GM08714 (cell line): ENCODE results near the gene NUDCD3.

Source experiments
- H3K4me3 ChIP-seq: fragments of 200-500 bp; sonication (Bioruptor generic); 2 replicates; pipeline ENCODE4 v1.5.1; 2014; ENCODE audit warnings: mild to moderate bottlenecking, low read length, inconsistent platforms
- ZNF274 ChIP-seq: IDR thresholded peaks from 2 replicates; pipeline ENCODE4 v1.6.1; 2012; ENCODE audit warnings: mild to moderate bottlenecking, low read depth, low read length

NUDCD3 gene

DNA sequence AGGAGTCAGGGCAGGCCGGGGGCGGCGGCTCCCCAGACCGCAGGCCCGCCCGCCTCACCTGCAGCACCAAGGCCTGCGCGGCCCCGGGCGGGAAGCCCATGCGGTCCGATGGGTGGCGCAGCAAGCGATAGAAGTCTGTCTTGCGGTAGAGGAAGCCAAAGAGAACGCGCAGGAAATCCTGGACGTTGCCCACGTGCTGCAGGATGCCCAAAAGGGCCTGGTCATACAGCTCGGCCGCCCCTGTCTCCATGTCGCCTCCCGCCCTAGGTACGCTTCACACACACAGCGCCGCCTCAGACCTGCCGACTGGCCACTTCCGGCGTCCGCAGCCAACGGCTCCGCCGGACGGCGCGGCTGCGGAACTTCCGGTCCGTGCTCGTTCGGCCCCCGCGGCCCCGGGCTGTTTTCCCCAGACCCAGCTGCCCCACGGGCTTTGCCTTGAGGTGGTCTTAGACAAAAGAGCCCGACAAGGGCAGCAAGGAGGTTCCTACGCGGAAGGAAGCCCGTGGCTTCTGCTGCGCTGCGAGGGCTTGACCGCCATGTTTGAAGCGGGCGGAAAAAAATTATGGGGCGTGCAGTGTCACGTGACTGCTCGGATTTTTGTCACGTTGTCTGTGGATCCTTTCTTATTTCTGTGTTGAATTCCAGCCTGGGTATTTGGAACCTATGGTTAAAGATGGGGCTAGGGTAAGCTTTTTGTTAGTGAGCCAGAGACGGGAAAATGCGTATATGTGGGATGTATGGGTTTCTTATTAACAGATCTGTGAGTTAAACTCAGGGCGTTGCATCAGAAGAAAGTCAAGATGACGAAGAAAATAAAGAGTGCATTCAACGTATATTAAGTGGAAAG, at the start of gene NUDCD3:
NUDCD3 (minus strand) TSS at position 308 of the 850 bp plus-strand sequence; CDS start at position 250, 58 bp downstream.
- no peak for TF ChIP-seq ZNF274
- peak within 1 kb of the TSS; percentile 96 for H3K4me3 ChIP-seq

DNA sequence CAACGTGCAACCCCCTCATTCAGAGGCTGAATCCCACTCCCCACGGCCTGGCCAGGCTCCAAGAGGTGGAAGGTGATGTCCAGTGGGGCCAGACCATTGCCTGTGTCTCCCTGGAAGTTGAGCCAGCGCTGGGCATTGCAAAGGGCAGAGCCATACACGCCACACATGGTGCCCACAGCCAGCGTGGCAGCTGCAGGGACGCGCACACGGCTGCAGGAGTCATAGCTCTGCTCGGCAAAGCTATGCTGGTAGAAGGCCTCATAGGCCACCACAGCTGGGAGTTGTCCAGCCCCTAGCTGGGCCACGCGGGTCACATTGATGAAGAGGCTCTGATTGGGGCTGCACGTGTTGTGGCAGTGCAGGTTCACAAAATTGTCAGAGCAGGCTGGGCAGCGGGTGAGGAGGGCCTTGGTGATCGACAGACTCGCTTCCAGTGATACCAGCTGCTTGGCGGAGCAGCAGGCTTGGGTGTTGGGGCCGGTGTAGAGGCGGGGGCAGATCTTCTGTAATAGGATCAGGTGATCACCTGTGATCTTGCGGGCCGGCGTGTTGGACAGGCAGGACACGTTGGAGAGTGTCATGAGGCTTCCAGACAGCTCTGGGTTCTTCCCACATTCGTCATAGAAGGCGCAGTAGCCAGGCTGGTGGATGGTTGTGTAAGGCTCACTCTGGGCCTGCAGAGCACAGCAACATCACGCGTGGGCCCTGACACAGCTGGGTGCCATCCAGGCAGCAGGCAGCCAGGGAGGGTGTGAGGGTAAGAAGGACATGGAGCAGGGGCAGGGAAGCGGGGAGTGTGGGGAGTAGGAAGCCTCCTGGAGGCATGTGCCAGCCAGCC, 49.4 kb upstream of the NUDCD3 start:
- TF ChIP-seq ZNF274: no peak
- no peak overlapping the region for H3K4me3 ChIP-seq

DNA sequence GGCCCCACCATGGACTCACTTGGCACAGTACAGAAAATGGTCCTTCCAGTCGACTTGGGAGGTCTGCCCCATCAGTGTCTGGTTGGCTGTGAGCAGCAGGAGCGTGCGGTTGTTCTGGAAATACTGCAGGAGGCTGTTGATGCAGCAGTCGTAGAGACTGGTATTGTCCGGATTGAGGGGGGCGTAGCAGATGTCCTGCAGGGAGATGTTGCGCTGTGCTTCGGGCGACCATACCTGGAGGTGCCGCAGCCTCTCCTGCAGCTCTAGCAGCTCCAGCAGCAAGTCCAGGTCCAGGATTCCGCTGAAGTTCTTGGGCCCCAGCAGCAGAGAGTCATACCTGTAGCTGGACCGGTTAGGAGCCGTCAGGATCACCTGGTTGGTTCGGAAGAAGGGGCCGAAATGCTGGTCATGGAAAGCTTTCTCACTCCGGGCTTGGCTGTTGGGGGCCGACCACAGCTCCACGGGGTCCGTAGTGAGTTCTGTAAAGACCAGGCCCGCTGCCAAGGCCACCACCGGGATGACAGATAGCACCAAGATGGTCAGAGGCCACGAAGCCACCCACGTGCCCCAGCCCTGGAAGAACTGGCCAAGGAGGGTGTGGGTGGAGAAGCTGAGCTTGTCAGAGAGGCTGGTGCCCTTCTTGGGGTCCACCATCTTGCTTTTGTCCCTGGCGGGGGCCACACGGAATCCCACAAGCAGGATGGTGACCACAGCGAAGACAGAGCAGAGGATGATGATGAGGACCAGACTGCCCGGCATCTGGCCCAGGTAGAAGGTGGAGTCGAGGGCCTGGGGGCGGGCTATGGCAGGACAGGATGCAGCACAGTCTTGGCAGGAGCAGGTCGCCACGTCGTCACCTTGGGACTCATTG, 48.6 kb upstream of the NUDCD3 start:
- H3K4me3 ChIP-seq: no peak overlapping the region
- no peak for TF ChIP-seq ZNF274

DNA sequence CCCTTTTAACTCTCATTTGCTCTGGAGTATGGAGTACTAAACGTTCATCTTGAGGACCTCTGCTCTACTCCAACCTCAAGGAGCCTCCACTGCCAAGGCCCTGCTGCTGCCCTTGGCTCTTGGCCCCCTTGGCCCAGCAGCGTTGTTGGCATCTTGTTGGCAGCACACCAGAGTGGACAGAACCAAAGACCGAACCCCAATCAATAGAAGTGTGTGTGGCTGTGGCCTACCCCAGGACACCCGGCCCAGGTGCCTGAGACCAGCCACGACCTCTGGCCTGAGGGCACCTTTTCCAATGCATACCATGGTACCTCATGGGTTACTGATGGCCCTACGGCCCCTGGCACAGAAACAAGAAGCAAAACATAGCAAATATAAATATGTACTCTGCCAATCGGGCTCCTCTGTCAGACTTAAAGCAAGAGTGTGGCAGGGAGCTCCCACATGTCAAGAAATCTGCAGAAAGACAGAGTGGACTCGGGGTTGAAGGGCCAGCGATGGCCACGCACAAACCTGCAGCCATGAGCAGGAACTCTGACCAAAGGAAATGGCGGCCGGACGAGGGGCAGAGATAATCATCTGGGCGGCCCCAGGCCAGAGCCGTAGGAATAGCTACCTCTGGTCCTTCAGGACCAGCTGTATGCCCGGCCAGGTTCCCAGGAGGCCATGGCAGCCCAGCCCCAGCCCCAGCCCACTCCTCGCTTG, 47.8 kb upstream of the NUDCD3 start:
- no peak for TF ChIP-seq ZNF274
- no peak overlapping the region for H3K4me3 ChIP-seq

DNA sequence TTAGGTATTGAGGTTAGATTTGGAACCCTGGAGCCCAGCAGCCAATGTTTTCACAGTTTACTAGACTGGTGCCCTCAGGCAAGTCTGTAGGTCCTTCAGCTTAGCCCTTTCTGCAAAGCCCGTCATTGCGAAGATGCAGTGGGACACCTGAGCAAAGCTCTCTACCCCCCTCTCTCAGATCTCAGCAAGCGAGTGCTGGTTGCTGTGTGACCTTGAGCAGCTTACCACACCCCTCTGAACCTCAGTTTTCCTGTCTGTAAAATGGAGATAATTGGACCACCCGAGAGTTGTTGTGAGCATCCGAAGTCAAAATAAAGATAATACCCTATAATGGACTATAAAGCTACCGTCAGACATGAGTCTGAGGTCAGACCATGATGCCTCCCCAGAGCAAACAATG, 47.0 kb upstream of the NUDCD3 start:
- H3K4me3 ChIP-seq: no peak overlapping the region
- TF ChIP-seq ZNF274: no peak

DNA sequence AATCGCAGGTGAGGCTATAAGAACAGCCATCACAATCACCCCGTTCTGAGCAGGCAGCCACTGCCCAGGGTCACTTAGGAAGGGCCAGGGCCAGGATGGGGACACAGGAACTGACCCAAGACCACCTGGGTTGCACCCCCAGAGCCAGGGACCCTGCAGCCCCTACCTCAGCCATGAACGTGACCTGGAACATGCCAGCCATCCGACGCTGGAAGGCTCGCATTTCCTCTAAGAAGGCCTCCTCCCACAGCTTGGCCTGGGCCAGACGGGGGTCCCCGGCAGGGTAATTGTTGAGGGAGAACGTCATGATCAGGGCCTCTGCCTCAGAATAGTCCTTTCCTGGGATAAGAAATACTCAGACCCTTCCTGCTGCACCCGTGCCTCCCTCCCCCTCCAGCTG, 45.6 kb upstream of the NUDCD3 start:
- H3K4me3 ChIP-seq: no peak overlapping the region
- TF ChIP-seq ZNF274: no peak

DNA sequence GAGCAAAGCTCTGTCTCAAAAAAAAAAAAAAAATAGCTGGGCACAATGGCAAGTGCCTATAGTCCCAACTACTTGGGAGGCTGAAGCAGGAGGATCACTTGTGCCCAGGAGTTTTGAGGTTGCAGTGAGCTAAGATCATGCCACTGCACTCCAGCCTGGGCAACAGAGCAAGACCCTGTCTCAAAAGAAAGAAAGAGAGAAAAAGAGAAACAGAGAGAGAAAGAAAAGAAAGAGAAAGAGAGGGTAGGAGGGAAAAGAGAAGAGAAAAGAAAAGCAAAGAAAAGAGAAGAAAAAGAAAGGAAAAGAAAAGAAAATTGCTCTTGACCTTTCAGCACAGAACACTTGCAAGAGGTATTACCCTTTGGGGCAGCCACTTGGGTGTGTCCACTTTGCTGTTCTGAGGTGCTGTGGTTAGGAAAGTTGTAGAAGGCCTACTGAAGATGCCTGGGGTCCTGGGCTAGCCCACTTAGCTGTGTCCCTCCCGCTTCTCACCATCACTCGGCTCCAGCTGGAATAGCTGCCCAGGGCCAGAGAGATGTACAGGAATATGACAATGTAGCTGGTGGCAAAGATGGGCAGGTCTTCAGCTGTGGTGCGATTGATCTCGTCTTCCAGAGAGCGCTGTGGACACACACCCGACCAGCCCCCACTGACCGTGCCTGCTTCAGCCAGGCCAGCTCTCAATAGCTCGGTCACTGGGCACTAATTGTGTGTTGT, 45.0 kb upstream of the NUDCD3 start:
- no peak for TF ChIP-seq ZNF274

DNA sequence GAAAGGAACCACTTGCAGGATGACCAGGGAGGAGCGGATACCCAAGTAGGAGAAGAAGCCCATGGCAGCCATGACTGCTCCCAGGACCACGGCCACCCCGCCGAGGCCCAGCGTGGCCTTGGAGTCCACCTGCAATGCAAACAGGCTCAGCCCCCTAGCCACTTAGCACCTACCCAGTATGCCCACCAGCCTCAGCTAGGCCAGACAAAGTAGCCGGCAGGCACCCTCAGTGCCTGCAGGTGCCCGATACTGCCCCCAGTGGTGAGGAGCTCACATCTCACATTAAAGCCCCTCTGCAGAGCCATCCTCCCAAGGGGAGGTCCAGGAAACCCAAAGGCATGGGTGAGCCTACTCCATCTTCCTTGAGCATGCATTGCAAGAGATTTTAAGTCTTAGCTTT, 44.0 kb upstream of the NUDCD3 start:
- TF ChIP-seq ZNF274: no peak
- no peak overlapping the region for H3K4me3 ChIP-seq

More for the DNA sequence above, 45.0 kb upstream of the NUDCD3 start:
- H3K4me3 ChIP-seq: no peak overlapping the region

DNA sequence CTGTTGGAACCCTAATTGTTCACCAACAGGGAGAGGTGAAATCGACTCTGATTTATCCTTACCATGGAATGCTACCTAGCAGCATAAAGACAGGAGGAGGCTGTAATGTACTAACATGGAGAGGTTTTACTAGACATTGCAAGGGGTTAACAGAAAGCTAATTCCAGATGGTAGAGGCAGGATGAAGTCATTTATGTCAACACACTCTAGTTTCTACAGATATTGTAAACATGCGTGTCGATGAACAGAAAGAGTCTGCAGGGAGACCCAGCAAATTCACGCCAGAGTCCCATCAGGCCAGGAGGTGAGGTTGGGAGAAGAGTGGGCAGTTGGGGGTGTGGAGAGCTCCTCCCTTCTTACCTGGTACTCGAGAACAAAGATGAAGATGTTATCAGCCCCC, 43.6 kb upstream of the NUDCD3 start:
- TF ChIP-seq ZNF274: no peak
- no peak overlapping the region for H3K4me3 ChIP-seq

DNA sequence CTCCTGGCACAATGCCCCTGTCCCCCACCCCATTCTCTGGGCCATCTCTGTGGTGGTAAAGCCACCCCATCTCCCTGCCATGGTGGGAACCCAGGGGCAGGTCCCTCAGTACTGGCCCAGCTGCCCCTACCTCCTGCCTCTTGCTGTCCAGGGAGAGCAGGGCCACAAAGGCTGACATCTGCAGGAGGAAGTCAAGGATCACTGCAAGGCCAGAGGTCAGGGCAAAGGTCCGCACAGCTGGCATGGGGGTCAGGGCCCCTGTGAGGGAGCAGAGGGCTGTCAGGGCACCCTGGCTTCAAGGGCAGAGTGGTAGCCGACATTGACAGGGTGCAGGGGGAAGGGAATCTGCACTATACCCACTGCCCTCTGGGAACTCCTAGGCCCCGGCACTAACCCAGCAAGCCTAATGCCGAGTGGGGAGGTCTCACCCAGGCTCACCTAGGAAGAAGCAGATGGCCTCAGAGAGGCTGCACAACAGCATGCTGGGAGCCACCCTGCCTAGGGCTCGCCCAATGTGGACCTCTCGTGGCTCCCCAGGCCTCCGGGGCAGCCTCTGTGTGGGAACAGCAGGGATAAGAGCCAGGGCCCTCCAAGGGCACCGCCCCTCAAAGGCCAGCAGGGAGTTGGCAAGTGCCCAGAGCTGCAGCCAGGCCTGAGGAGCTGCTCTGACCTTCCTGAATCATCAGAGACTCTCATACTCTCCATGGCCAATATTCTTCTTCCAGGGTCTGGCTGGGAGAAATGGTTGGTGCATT, 43.0 kb upstream of the NUDCD3 start:
- TF ChIP-seq ZNF274: no peak

DNA sequence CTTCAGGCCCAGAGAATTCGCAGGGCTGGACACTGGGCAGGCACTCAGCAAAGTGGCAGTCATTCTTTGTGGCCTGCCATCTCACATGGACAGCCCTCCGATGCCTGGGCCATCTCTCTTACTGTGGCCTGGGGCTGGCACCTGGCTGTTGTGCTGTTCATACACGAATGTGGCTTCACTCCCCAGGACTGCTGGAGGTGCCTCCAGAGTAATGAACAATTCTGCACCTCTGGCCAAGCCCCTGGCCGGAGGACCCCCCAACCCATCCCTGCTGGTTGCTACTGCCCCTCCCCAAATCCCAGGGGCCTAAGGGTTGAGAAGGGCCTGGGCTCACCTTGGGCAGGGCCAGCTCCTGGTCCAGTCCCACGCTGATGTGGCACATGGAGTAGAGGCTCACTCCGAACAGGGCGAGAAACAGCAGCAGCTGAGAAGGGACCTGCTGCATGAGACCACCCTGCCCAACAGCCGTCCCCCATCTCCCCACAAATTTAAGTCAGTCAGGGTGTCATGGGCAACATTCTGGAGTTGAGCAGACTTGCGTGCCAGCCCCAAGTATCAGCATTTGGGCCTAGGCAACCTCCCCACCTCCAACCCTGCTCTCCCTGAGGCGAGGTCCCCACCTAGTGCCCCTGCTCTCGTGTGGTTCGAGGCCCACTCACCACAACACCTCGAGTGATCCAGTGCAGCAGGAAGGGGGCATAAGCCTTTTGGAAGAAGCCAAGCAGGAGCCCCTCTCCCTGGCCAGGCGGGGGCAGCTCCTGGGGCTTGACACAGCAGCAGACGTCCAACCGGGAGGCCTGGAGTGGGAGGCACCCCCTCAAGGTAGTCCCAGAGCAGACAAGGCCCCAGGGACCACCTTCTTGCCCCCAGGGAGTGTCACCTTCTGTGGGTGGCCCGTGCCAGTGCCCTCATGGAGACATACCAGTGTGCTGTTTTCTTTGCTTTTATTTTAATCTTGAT, 41.2 kb upstream of the NUDCD3 start:
- TF ChIP-seq ZNF274: no peak
- H3K4me3 ChIP-seq: no peak overlapping the region

More for the DNA sequence above, 43.0 kb upstream of the NUDCD3 start:
- H3K4me3 ChIP-seq: no peak overlapping the region
